Natural killer cell (primary cell): ENCODE measurements around the gene FRS3. TPM values are rescaled to one million over a fixed set of nuclear protein-coding genes. Genes with fewer than 3 reads are reported as not detected.

Experiments
- ATAC-seq, 3 donors: fragments of 150-1000 bp in 2 of 3; fragments of 200-7000 bp in 1 of 3; cut with Tn5 transposase; 1 replicate in 1 of 3; 2 replicates in 2 of 3; pipeline ENCODE4 v1.10.0; 2021; ENCODE audit warnings: mild to moderate bottlenecking in 2 of 3, moderate library complexity in 2 of 3
- DNase-seq, 2 donors: peaks; one replicate each; pipeline versions ENCODE4 v3.0.0 to v3.0.0-alpha.2; 2013 to 2021; ENCODE audit warnings: mixed read lengths in 1 of 2
- H3K27ac ChIP-seq: one replicate; pipeline ENCODE4 v1.5.1; 2013; ENCODE audit warnings: mild to moderate bottlenecking, low read length
- H3K27me3 ChIP-seq: one replicate; pipeline ENCODE4 v1.6.1; 2013; ENCODE audit warnings: low read length; ENCODE audit not compliant: control insufficient read depth, insufficient read depth
- H3K36me3 ChIP-seq: one replicate; pipeline ENCODE4 v1.6.1; 2013; ENCODE audit warnings: low read length; ENCODE audit not compliant: control insufficient read depth, insufficient read depth
- H3K4me1 ChIP-seq: one replicate; pipeline ENCODE4 v1.6.1; 2013; ENCODE audit warnings: low read length; ENCODE audit not compliant: control insufficient read depth, insufficient read depth
- H3K4me3 ChIP-seq: one replicate; pipeline ENCODE4 v1.5.1; 2013; ENCODE audit warnings: low read length
- H3K9me3 ChIP-seq: one replicate; pipeline ENCODE4 v1.6.1; 2013; ENCODE audit warnings: low read length; ENCODE audit not compliant: control insufficient read depth, insufficient read depth
- H3K27ac Mint-ChIP-seq, 2 donors: one replicate each; pipeline ENCODE4 v1.8.0; 2022; ENCODE audit warnings: mild to moderate bottlenecking in 2 of 2, mixed read lengths in 2 of 2, moderate library complexity in 1 of 2
- H3K27me3 Mint-ChIP-seq, 2 donors: one replicate each; pipeline ENCODE4 v1.8.0; 2022; ENCODE audit warnings: low read depth in 2 of 2, mixed read lengths in 2 of 2
- H3K36me3 Mint-ChIP-seq: one replicate; pipeline ENCODE4 v1.8.0; 2022; ENCODE audit warnings: mixed read lengths
- H3K4me1 Mint-ChIP-seq, 2 donors: one replicate each; pipeline ENCODE4 v1.8.0; 2022; ENCODE audit warnings: mixed read lengths in 2 of 2
- H3K4me3 Mint-ChIP-seq: one replicate; pipeline ENCODE4 v1.8.0; 2022; ENCODE audit warnings: mild to moderate bottlenecking, moderate library complexity, mixed read lengths
- H3K9me3 Mint-ChIP-seq, 2 donors: one replicate each; pipeline ENCODE4 v1.8.0; 2022; ENCODE audit warnings: mixed read lengths in 2 of 2
- WGBS: methylation state at CpG from one replicate; pipeline ENCODE4 v1.1.7; 2013; ENCODE audit warnings: missing lambda C conversion rate; ENCODE audit not compliant: insufficient coverage; 5-methylcytosine and 5-hydroxymethylcytosine counted together
- intact Hi-C: fragments of 100-400 bp; cut with micrococcal nuclease; formaldehyde crosslinking; loops from one replicate; pipeline ENCODE4 v1.14.2; 2022
- total RNA-seq, 4 donors: library from RNA; stranded (reverse); fragments of 120-200 nt in 1 of 4; gene quantifications; one replicate each; pipeline versions ENCODE4 v1.2.3 to v1.2.4, GENCODE V29; 2013 to 2022
- TF ChIP-seq, protein P1 (sequence below): fragments of 200-600 bp; IDR thresholded peaks from one replicate; pipeline ENCODE4 v1.8.0; 2022; ENCODE audit warnings: antibody characterized with exemption

The FRS3 gene
- total RNA-seq, 3 donors from 2014 or later (not counting 1 experiment from before 2014, with no cell fraction given), result 4.5 to 5.7 (median 5.4) TPM

DNA sequence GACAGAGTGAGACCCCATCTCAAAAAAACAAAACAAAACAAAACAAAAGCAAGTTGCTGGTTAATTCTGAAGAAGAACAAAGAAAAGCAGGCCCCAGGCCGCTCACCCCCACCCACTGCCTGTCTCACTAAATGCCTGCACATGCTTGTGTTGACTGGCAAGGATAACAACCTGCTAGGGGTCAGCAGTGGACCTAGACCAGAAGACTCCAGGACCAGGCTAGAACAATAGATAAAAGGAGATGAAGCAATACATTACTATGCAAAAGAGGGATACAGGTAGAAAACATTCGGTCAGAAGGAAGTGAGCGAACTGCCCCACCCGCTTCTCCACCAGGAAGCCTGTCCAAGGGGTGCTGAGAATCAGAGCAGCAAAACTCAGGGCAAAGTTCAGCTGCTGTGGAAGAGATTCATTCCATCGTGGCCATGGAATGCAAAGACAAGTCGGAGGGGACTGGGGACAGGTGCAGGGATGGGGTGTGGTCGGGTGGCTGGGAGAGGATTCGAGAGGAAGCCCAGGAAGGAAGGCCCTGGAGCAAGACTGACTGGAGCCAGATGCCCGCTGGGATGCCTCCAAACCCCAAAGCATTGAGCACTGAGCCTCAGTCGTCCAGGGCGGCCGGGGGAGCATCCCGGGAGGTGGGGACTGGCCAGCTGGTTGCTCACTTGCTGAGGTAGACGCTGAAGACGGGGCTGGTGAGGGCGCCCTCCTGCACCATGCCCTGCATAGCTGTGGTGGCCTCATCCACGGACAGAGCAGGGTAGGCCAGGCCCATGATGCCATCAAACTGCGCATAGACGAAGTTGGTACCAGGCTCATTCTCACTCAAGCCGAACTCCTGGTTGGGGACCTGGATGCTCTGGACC lies 37.8 kb downstream of the FRS3 start:
- Mint-ChIP-seq H3K4me1 (no peaks in the 10 kb centered on the region), H3K4me3 (no peak overlapping the region), H3K9me3 (no peaks in the 10 kb centered on the region), H3K27ac (no peak overlapping the region), H3K36me3 (no peaks in the 10 kb centered on the region), H3K27me3 (peaks cover 0 to 6% of the 10 kb centered on the region in 2 donors)
- Histone ChIP-seq H3K27me3 (no peaks in the 10 kb centered on the region), H3K27ac (no peak overlapping the region), H3K4me1 (no peaks in the 10 kb centered on the region), H3K36me3 (no peaks in the 10 kb centered on the region), H3K9me3 (no peaks in the 10 kb centered on the region), H3K4me3 (no peak overlapping the region)
- TF ChIP-seq, protein P1, sequence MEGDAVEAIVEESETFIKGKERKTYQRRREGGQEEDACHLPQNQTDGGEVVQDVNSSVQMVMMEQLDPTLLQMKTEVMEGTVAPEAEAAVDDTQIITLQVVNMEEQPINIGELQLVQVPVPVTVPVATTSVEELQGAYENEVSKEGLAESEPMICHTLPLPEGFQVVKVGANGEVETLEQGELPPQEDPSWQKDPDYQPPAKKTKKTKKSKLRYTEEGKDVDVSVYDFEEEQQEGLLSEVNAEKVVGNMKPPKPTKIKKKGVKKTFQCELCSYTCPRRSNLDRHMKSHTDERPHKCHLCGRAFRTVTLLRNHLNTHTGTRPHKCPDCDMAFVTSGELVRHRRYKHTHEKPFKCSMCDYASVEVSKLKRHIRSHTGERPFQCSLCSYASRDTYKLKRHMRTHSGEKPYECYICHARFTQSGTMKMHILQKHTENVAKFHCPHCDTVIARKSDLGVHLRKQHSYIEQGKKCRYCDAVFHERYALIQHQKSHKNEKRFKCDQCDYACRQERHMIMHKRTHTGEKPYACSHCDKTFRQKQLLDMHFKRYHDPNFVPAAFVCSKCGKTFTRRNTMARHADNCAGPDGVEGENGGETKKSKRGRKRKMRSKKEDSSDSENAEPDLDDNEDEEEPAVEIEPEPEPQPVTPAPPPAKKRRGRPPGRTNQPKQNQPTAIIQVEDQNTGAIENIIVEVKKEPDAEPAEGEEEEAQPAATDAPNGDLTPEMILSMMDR, result no peak
- DNase-seq (no peak), ATAC-seq (no peak)
- 93% methylated on average over 20 of the region's 20 CpGs for WGBS
- intact Hi-C loops, result no loop called here

DNA sequence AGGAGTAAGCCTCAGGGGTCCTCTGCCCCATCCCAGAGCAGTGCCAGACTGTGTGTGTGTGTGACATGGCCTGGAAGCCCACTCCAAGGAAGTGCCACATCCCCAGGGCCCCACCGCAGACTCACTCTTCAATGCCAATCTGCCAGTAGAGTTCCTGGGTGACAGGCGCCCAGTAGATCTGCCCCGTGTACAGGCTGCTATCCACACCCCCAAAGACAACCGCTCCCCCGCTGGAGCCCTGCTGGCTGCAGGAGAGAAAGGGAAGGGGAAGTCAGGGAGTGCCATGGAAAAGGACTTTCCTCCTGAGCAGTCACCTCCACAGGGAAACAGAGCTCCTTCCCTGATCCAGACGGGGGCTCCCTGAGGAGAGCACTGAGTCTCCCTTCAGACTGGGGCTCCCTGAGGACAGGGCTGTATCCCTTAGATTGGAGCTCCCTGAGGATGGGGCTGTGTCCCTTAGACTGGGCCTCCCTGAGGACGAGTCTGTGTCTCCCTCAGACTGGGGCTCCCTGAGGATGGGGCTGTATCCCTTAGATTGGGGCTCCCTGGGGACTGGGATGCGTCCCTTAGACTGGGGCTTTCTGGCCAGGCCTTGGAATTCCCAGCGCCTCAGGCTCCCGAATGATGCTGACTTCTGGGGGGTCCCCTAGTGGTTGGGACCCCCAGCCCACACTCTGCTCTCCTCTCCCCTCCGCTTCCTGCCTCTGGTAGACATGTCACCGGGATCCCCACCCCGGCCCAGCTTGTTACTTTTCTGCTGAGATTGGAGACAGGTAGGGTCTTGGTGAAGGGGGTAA lies 39.1 kb downstream of the FRS3 start:
- H3K4me1 ChIP-seq, result peaks cover 5% of the 10 kb centered on the region
- H3K27me3 ChIP-seq, result no peaks in the 10 kb centered on the region
- TF ChIP-seq, protein P1, result no peak
- H3K36me3 ChIP-seq, result no peaks in the 10 kb centered on the region
- peaks cover 0 to 6% of the 10 kb centered on the region in 2 donors for H3K27me3 Mint-ChIP-seq
- peaks cover 4% of the 10 kb centered on the region in 2 donors for H3K4me1 Mint-ChIP-seq
- DNase-seq (no peak), ATAC-seq (no peak)
- H3K9me3 Mint-ChIP-seq, result no peaks in the 10 kb centered on the region
- H3K9me3 ChIP-seq, result no peaks in the 10 kb centered on the region
- no peak overlapping the region for H3K27ac ChIP-seq
- WGBS, result 88% methylated on average over 12 of the region's 13 CpGs
- H3K36me3 Mint-ChIP-seq, result no peaks in the 10 kb centered on the region
- H3K4me3 Mint-ChIP-seq, result no peak overlapping the region
- H3K4me3 ChIP-seq, result no peak overlapping the region
- H3K27ac Mint-ChIP-seq, result no peak overlapping the region
- intact Hi-C loops, result no loop called here

DNA sequence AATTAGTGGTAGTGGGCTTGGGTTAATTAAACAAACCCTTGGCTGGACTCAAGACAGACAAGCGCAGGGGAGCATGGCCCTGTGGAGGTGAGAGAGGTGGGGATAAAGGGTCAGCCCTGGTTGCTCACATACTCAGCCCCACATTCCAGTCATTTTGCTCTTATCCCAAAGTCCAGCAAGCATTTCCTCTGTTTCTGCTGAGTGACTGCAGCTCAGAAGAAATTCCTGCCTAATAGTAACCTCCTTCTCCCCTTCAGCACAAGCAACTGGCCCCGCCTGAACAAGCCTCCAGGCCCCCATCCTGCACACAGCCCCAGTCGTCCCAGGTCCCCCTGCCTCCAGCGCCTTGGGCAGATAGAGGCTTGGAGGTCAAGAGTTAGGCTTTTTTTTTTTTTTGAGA lies 40.7 kb downstream of the FRS3 start:
- no peaks in the 10 kb centered on the region for H3K27me3 ChIP-seq
- Mint-ChIP-seq H3K4me3 (no peak overlapping the region), H3K27ac (no peak overlapping the region), H3K9me3 (no peaks in the 10 kb centered on the region), H3K27me3 (peaks cover 0 to 6% of the 10 kb centered on the region in 2 donors), H3K36me3 (no peaks in the 10 kb centered on the region), H3K4me1 (peaks cover 4 to 5% of the 10 kb centered on the region in 2 donors)
- H3K27ac ChIP-seq, result no peak overlapping the region
- H3K4me3 ChIP-seq, result no peak overlapping the region
- H3K36me3 ChIP-seq, result no peaks in the 10 kb centered on the region
- ATAC-seq (no peak), DNase-seq (no peak)
- H3K9me3 ChIP-seq, result no peaks in the 10 kb centered on the region
- TF ChIP-seq, protein P1, result no peak
- 94% methylated on average over 3 of the region's 4 CpGs for WGBS
- H3K4me1 ChIP-seq, result peaks cover 6% of the 10 kb centered on the region
- intact Hi-C loops, result no loop called here
